MCF 10A (cell line): ENCODE measurements around the gene FBP1. TPM values are rescaled to one million over a fixed set of nuclear protein-coding genes. Genes with fewer than 3 reads are reported as not detected.

Source experiments
- BruUV-seq: library from RNA; stranded (reverse); fragments of 400-500 nt; replicated peaks from 2 replicates; lab custom pipeline; 2021; lab: Mats Ljungman, UMichigan
- CTCF ChIA-PET: fragments of 300-600 bp; sonication (Branson Sonifier 250); formaldehyde crosslinking; extraction: SDS; loops from one replicate; lab custom pipeline; 2021; ENCODE audit warnings: antibody characterized with exemption, inconsistent platforms; lab: Yijun Ruan, JAX
- POLR2A ChIA-PET: fragments of 300-600, 350-650 bp; sonication (Branson Sonifier 250); formaldehyde crosslinking; extraction: SDS; loops from one replicate; lab custom pipeline; 2020; ENCODE audit warnings: antibody characterized with exemption, inconsistent platforms; lab: Yijun Ruan, JAX
- DNase-seq: peaks from one replicate; pipeline ENCODE4 v3.0.0-alpha.2; 2018; ENCODE audit not compliant: unreplicated experiment
- H3K27ac Mint-ChIP-seq: one replicate; pipeline ENCODE4 v1.8.0; 2022; ENCODE audit warnings: mild to moderate bottlenecking, low read depth, mixed read lengths; ENCODE audit not compliant: unreplicated experiment
- H3K27me3 Mint-ChIP-seq: one replicate; pipeline ENCODE4 v1.8.0; 2022; ENCODE audit warnings: mixed read lengths; ENCODE audit not compliant: insufficient read depth, unreplicated experiment
- H3K36me3 Mint-ChIP-seq: one replicate; pipeline ENCODE4 v1.8.0; 2022; ENCODE audit warnings: mild to moderate bottlenecking, moderate library complexity, mixed read lengths; ENCODE audit not compliant: insufficient read depth, unreplicated experiment
- H3K4me1 Mint-ChIP-seq: one replicate; pipeline ENCODE4 v1.8.0; 2022; ENCODE audit warnings: mixed read lengths; ENCODE audit not compliant: insufficient read depth, unreplicated experiment
- H3K4me3 Mint-ChIP-seq: one replicate; pipeline ENCODE4 v1.8.0; 2022; ENCODE audit warnings: mild to moderate bottlenecking, moderate library complexity, mixed read lengths; ENCODE audit not compliant: unreplicated experiment
- H3K9me3 Mint-ChIP-seq: one replicate; pipeline ENCODE4 v1.8.0; 2022; ENCODE audit warnings: mixed read lengths; ENCODE audit not compliant: unreplicated experiment
- CTCF ChIP-seq: fragments of 200-600 bp; IDR thresholded peaks from one replicate; pipeline ENCODE4 v1.8.0; 2022; ENCODE audit warnings: antibody characterized with exemption, mild to moderate bottlenecking; ENCODE audit not compliant: unreplicated experiment
- intact Hi-C: fragments of 100-400 bp; cut with micrococcal nuclease; formaldehyde crosslinking; loops from 2 replicates; pipeline ENCODE4 v1.14.1; 2022
- total RNA-seq: library from RNA; stranded (reverse); gene quantifications from 2 replicates; pipeline ENCODE4 v1.2.3, GENCODE V29; 2022

Gene FBP1
- total RNA-seq, 1 experiment from 2014 or later, result not detected

- DNase-seq, result no peak
- H3K36me3 Mint-ChIP-seq, result no peaks in the 10 kb centered on the region
- H3K9me3 Mint-ChIP-seq, result no peaks in the 10 kb centered on the region
- no peaks in the 10 kb centered on the region for H3K27me3 Mint-ChIP-seq
- peaks cover 30% of the 10 kb centered on the region for H3K4me1 Mint-ChIP-seq
- no peak for TF ChIP-seq CTCF
- ChIA-PET POLR2A (interaction anchor here (0.6 kb wide), 1 partner anchor 62 kb away, joined by 3 read pairs; no protein-coding TSS in a partner anchor), CTCF (no interaction called here)
- no peak overlapping the region for H3K27ac Mint-ChIP-seq
- intact Hi-C loops, result no loop called here
- H3K4me3 Mint-ChIP-seq, result no peak overlapping the region
- BruUV-seq, result no TSS peak
Measured at GRCh38 chr9:94645901-94646300, 6.6 kb upstream of the FBP1 start.

GRCh38 chr9:94644543-94644942 lies 5.2 kb upstream of the FBP1 start:
- TF ChIP-seq CTCF, result no peak
- Mint-ChIP-seq H3K4me1 (peaks cover 23% of the 10 kb centered on the region), H3K27me3 (no peaks in the 10 kb centered on the region), H3K36me3 (no peaks in the 10 kb centered on the region), H3K27ac (no peak overlapping the region), H3K9me3 (no peaks in the 10 kb centered on the region), H3K4me3 (no peak overlapping the region)
- ChIA-PET POLR2A (no interaction called here), CTCF (interaction anchor here (1.0 kb wide), 1 partner anchor 10 kb away, joined by 4 read pairs; no protein-coding TSS in a partner anchor)
- no TSS peak for BruUV-seq
- no peak for DNase-seq
- intact Hi-C loops, result no loop called here

- no TSS peak for BruUV-seq
- CTCF ChIA-PET, result no interaction called here
- POLR2A ChIA-PET, result no interaction called here
- peaks cover 5% of the 10 kb centered on the region for H3K27me3 Mint-ChIP-seq
- H3K4me3 Mint-ChIP-seq, result no peak overlapping the region
- no peak for TF ChIP-seq CTCF
- H3K36me3 Mint-ChIP-seq, result no peaks in the 10 kb centered on the region
- peaks cover 14% of the 10 kb centered on the region for H3K4me1 Mint-ChIP-seq
- no peaks in the 10 kb centered on the region for H3K9me3 Mint-ChIP-seq
- H3K27ac Mint-ChIP-seq, result no peak overlapping the region
- no peak for DNase-seq
- intact Hi-C loops, result no loop called here
Measured at GRCh38 chr9:94643741-94644140, 4.4 kb upstream of the FBP1 start.

GRCh38 chr9:94643176-94643575 lies 3.9 kb upstream of the FBP1 start:
- no TSS peak for BruUV-seq
- H3K36me3 Mint-ChIP-seq, result no peaks in the 10 kb centered on the region
- no peaks in the 10 kb centered on the region for H3K9me3 Mint-ChIP-seq

More at GRCh38 chr9:94643176-94643575, 3.9 kb upstream of the FBP1 start:
- no peak for DNase-seq
- ChIA-PET POLR2A (no interaction called here), CTCF (no interaction called here)
- Mint-ChIP-seq H3K27ac (no peak overlapping the region), H3K27me3 (peaks cover 11% of the 10 kb centered on the region), H3K4me3 (no peak overlapping the region), H3K4me1 (peaks cover 9% of the 10 kb centered on the region)
- no peak for TF ChIP-seq CTCF
- intact Hi-C loops, result no loop called here
